SJCRH30 (cell line): ENCODE results near the gene FCGR3B. TPM values are rescaled to one million over a fixed set of nuclear protein-coding genes. Genes with fewer than 3 reads are reported as not detected.
A peak's percentile ranks its signal among the peaks of the same experiment; 100 is the strongest.
"Not testable (repeated sequence)": the region's sequence is repeated elsewhere in the genome, so short reads cannot be mapped to it uniquely, and the experiment has no call there.

ENCODE experiments used
- DNase-seq, 2 experiments: peaks; one replicate each; pipeline ENCODE4 v3.0.0-alpha.2; 2015 to 2020
- H3K27ac ChIP-seq: fragments of 250-450 bp; sonication (Bioruptor Pico); 2 replicates; pipeline ENCODE4 v1.5.1; 2020; ENCODE audit warnings: mild to moderate bottlenecking, moderate library complexity
- H3K27me3 ChIP-seq: fragments of 250-450 bp; sonication (Bioruptor Pico); 2 replicates; pipeline ENCODE4 v1.5.1; 2020; ENCODE audit warnings: mild to moderate bottlenecking, moderate library complexity
- H3K36me3 ChIP-seq: fragments of 250-450 bp; sonication (Bioruptor Pico); 2 replicates; pipeline ENCODE4 v1.5.1; 2020; ENCODE audit warnings: mild to moderate bottlenecking, moderate library complexity
- H3K4me1 ChIP-seq: fragments of 250-450 bp; sonication (Bioruptor Pico); 2 replicates; pipeline ENCODE4 v1.5.1; 2020; ENCODE audit warnings: mild to moderate bottlenecking, moderate library complexity
- H3K4me3 ChIP-seq: fragments of 250-450 bp; sonication (Bioruptor Pico); 2 replicates; pipeline ENCODE4 v1.5.1; 2020; ENCODE audit warnings: mild to moderate bottlenecking, moderate library complexity
- H3K9me3 ChIP-seq: fragments of 250-450 bp; sonication (Bioruptor Pico); replicated peaks from 2 replicates; pipeline ENCODE4 v1.5.1; 2020; ENCODE audit warnings: mild to moderate bottlenecking, moderate library complexity
- total RNA-seq: library from RNA; depleted of rRNA; stranded (reverse); fragments of >200 nt; shearing (Covaris generic); gene quantifications from 2 replicates; pipeline ENCODE4 v1.2.3, GENCODE V29; 2014

The FCGR3B gene
- total RNA-seq, 1 experiment from 2014 or later, result not detected

DNA sequence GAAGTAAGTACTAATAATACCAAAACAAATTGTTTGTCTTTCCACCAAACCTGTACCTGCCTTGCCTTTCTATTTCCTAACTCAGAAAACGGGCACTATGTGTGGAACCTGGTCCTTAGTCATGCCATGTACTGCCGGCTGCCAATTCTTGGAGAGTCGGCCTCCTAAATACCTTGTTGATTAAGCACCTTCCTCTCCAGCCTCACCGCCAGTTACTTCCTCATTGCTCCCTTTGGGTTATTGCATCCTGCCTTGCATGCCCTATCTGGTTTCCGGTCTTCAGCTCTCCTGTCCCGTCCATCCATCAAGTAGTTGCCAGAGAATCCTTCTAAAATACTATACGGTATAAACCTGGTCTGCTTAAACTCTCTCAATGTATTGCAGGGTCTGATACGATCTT lies 8.9 kb downstream of the FCGR3B start:
- H3K4me1 ChIP-seq, H3K9me3 ChIP-seq, H3K27me3 ChIP-seq, H3K4me3 ChIP-seq, H3K36me3 ChIP-seq, DNase-seq, H3K27ac ChIP-seq: not testable (repeated sequence)

DNA sequence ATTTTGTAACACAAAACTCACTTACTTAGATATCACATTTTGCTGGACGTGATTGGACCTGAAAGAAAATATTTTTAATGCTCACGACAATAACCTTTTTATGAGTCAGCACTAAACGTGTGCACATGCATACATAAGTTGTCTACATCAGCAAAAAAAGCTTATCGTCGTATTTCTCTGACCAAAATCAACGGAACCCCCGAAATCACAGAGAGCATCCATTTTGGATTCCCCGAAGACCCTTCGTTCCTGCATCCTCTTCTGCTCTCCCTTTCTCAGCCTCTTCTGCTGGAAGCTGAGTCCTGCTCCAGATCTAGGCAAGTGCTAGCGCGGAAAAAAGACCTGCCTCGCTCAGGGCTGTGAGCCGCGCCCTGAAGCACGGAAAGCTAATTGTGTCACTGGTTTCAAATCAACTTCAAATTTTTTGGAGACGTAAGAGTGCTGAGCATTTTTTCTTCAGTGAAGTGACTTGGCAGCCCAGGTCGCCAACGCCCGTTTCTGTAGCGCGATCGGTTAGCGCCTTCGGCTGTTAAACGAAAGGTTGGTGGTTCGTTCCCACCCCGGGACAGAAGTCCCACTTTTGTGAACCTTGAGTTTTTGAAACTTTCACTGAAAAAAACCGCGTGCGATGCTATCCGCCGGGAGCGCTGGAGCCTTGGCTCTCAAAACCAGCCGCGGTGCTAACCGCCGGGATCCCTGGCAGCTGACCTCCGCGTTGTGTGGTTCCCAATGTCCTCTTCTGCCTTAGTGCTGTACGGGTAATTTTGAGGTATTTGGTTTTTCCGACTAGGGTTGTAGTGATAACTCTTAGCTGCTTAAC lies 9.6 kb downstream of the FCGR3B start:
- H3K27ac ChIP-seq, result not testable (repeated sequence)
- DNase-seq, result peak; percentile 13 to 41
- H3K4me3 ChIP-seq, result peak overlapping the region; percentile 22; the same call in 1 of the 2 replicates

GRCh38 chr1:161620399-161620798 lies 10.6 kb downstream of the FCGR3B start:
- H3K36me3 ChIP-seq, H3K27me3 ChIP-seq, DNase-seq, H3K27ac ChIP-seq, H3K4me1 ChIP-seq, H3K4me3 ChIP-seq, H3K9me3 ChIP-seq: not testable (repeated sequence)

More for the DNA sequence above, 9.6 kb downstream of the FCGR3B start:
- H3K4me1 ChIP-seq, H3K27me3 ChIP-seq, H3K9me3 ChIP-seq, H3K36me3 ChIP-seq: not testable (repeated sequence)

DNA sequence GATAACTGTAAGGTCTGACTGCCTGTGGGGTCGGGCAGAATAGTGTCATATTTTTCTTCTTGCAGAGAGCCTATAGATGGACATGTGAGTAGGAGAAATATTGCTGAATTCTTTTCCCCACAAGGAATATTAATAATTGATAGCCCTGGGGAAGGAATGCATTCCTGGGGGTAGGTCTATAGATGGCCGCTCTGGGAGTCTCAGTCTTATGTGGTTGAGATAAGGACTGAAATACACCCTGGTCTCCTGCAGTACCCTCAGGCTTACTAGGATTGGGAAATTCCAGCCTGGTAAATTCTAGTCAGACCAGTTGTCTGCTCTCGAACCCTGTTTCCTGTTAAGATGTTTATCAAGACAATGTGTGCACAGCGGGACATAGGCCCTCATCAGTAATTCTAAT lies 12.5 kb downstream of the FCGR3B start:
- not testable (repeated sequence) for H3K36me3 ChIP-seq, H3K27ac ChIP-seq, H3K4me3 ChIP-seq, H3K9me3 ChIP-seq, DNase-seq, H3K27me3 ChIP-seq, H3K4me1 ChIP-seq

DNA sequence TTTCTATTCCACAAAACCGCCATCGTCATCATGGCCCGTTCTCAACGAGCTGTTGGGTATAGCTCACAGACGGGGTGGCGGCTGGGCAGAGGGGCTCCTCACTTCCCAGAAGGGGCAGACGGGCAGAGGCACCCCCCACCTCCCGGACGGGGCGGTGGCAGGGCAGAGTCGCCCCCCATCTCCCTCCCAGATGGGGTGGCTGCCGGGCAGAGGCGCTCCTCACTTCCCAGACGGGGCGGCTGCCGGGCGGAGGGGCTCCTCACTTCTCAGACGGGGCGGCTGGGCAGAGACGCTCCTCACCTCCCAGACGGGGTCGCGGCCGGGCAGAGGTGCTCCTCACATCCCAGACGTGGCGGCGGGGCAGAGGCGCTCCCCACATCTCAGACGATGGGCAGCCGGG lies 14.6 kb downstream of the FCGR3B start:
- not testable (repeated sequence) for H3K4me1 ChIP-seq, H3K9me3 ChIP-seq, H3K36me3 ChIP-seq, DNase-seq, H3K4me3 ChIP-seq, H3K27me3 ChIP-seq, H3K27ac ChIP-seq

DNA sequence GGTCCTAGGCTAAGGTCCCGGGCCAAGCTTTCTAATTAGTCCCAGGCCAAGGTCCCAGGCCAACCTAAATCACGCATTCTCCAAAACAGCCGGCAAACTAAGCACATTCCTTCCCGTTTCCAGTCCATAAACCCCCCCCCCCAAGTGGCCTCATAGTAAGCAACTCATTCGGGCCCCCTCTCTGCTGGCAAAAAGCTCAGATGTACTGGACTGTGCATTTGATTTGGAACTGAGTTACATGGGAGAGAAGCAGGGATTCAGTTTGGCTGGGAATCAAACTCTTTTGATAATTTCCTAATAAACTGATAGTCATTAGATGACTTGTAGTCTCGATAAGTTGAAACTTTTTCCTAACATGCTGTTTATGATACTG lies 17.8 kb downstream of the FCGR3B start:
- Histone ChIP-seq H3K4me3 (peak overlapping the region; percentile 65), H3K27ac (peak overlapping the region; percentile 72)
- H3K4me1 ChIP-seq, H3K27me3 ChIP-seq, H3K9me3 ChIP-seq, H3K36me3 ChIP-seq: not testable (repeated sequence)
- DNase-seq, result peak; percentile 18 to 51

DNA sequence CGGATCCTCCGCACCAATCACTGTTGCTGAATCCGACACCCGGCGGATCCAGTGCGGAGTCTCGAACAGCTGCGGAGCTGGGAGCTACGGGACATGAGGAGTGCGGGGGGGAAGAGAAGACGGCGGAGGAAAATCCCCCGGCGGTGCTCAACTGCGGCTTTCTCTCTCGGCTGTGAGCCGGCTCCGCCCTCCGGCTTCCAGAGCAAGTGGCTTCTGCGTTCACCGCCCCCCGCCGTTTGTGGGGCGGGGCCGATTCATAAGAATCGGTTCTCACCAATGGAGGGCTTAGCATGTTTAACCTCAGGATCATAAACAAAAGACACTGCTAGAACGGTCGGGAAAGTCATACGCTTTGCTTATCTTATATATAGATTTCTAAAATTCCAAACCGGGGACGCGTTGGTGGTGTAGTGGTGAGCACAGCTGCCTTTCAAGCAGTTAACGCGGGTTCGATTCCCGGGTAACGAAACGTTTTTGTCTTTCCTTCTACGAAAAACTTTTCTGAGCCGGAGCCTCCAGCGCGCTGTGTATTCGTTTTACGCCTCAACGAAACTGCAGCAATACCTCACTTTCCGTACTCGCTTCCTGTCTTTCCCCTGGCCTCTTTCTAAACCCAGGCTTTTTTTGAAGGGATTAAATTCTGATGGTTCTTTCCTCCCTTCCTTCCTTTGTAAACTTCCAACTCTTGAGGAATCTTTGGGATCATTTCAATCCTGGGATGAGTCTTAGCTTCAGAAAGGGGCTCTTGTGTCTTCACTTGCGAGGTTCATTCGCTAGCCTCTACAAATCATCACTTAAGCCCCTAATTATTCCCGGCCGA lies 18.4 kb downstream of the FCGR3B start:
- peak; percentile 95 to 97 for DNase-seq
- H3K4me3 ChIP-seq, result peak overlapping the region; percentile 65
- not testable (repeated sequence) for H3K27me3 ChIP-seq, H3K9me3 ChIP-seq, H3K36me3 ChIP-seq, H3K4me1 ChIP-seq
- peak overlapping the region; percentile 72 for H3K27ac ChIP-seq

DNA sequence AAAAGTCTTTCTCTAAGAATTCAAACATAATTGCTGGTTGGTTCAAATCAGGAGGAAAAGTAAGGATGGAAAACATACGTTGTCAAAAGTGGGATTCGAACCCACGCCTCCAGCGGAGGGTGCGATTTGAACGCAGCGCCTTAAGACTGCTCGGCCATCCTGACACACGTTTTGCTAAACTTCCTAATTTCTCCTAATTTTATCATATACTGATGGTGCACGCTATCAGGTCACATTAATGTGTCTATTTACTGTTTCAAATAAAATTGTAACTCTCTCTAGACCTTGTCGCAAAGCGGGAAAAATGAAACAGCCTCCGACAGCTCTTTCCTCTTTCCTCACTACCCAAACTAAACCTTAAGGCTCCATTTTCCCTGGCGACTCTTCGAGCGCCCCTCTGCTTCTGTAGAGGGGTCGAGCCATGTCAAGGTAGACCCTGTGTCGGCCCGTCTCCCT lies 19.1 kb downstream of the FCGR3B start:
- H3K27ac ChIP-seq, result peak overlapping the region; percentile 40
- H3K4me3 ChIP-seq, result peak overlapping the region; percentile 65
- H3K27me3 ChIP-seq, H3K4me1 ChIP-seq, H3K9me3 ChIP-seq, H3K36me3 ChIP-seq: not testable (repeated sequence)
- peak in 1 of 2 experiments; percentile 64 for DNase-seq

DNA sequence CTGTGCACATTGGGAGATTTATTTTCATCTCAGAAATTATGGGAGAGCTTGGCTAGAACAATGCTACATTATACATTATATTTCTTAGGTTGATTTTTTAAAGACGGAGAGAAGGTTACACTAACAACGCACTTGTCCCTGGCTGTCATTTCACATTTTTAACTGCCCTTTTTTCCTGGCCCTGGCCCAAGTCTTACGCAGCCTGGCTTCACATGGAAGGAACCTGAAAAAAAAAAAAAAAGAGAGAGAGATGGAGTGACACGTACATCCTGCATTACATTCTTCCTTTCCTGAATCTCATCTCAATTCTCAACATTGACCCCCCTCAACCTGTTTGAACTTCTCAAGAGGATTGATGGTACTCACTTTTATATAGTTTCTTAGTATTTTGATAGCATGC lies 20.8 kb downstream of the FCGR3B start:
- H3K9me3 ChIP-seq, H3K4me3 ChIP-seq, H3K27me3 ChIP-seq, H3K36me3 ChIP-seq, H3K27ac ChIP-seq, H3K4me1 ChIP-seq: not testable (repeated sequence)
- DNase-seq, result peak in 1 of 2 experiments; percentile 20

DNA sequence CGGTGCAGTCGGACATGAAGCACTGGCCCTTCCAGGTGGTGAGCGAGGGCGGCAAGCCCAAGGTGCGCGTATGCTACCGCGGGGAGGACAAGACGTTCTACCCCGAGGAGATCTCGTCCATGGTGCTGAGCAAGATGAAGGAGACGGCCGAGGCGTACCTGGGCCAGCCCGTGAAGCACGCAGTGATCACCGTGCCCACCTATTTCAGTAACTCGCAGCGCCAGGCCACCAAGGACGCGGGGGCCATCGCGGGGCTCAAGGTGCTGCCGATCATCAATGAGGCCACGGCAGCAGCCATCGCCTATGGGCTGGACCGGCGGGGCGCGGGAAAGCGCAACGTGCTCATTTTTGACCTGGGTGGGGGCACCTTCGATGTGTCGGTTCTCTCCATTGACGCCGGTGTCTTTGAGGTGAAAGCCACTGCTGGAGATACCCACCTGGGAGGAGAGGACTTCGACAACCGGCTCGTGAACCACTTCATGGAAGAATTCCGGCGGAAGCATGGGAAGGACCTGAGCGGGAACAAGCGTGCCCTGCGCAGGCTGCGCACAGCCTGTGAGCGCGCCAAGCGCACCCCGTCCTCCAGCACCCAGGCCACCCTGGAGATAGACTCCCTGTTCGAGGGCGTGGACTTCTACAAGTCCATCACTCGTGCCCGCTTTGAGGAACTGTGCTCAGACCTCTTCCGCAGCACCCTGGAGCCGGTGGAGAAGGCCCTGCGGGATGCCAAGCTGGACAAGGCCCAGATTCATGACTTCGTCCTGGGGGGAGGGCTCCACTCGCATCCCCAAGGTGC lies 24.2 kb downstream of the FCGR3B start:
- not testable (repeated sequence) for H3K4me1 ChIP-seq, H3K27ac ChIP-seq, H3K9me3 ChIP-seq, DNase-seq, H3K36me3 ChIP-seq, H3K27me3 ChIP-seq, H3K4me3 ChIP-seq

GRCh38 chr1:161605762-161606540 lies 25.0 kb downstream of the FCGR3B start:
- not testable (repeated sequence) for H3K4me3 ChIP-seq

GRCh38 chr1:161605024-161605423 lies 26.0 kb downstream of the FCGR3B start:
- not testable (repeated sequence) for H3K27me3 ChIP-seq, H3K4me3 ChIP-seq, H3K9me3 ChIP-seq, H3K36me3 ChIP-seq, DNase-seq, H3K27ac ChIP-seq, H3K4me1 ChIP-seq

More at GRCh38 chr1:161605762-161606540, 25.0 kb downstream of the FCGR3B start:
- DNase-seq, H3K4me1 ChIP-seq, H3K27ac ChIP-seq, H3K9me3 ChIP-seq, H3K27me3 ChIP-seq, H3K36me3 ChIP-seq: not testable (repeated sequence)

DNA sequence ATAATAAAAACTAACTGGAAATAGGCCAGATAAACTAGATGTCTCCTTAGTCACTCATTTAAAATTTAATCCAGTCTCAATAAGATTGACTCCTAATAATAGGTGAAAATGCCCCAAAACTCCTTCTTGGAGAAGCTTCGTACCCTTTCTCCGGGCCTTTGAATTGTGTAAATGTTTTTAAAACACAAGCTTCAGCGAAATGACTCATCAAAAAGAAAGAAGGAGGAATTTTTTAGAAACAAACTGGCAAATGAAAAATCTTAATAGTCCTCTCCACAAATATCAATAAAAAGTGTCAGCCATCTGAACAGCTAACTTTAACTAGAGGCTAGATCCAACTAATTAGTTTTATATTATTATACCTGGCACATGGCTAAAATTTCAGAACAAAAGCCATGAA lies 33.9 kb downstream of the FCGR3B start:
- not testable (repeated sequence) for H3K9me3 ChIP-seq, H3K4me1 ChIP-seq, H3K4me3 ChIP-seq, H3K27ac ChIP-seq, DNase-seq, H3K27me3 ChIP-seq, H3K36me3 ChIP-seq

DNA sequence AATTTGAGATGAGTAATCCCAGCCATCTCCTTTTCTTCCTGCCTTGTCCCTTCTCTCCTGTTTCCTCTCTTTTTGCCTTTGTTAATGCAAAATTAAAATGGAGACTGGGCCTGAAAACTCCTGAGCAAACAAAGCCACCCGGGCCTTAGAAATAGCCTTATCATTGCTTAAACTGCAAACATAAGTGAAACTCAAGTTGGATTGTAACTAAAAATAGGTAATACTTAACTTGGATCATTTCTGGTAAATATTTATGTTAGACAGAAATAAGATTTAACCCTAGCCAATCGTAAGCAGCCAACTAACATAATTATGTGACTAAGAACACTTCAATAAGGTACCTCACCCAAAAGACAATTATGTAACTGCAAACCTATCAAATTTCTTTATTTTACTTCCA lies 35.4 kb downstream of the FCGR3B start:
- not testable (repeated sequence) for H3K36me3 ChIP-seq, H3K27me3 ChIP-seq, H3K27ac ChIP-seq, H3K4me3 ChIP-seq, H3K4me1 ChIP-seq, H3K9me3 ChIP-seq, DNase-seq
